LoVo (cell line): ENCODE data around the gene PCDHA1.
A peak's percentile ranks its signal among the peaks of the same experiment; 100 is the strongest.

Source experiments
- DNase-seq: peaks from one replicate; pipeline ENCODE4 v3.0.0-alpha.2; 2016; ENCODE audit warnings: low spot score

PCDHA1 gene

DNA sequence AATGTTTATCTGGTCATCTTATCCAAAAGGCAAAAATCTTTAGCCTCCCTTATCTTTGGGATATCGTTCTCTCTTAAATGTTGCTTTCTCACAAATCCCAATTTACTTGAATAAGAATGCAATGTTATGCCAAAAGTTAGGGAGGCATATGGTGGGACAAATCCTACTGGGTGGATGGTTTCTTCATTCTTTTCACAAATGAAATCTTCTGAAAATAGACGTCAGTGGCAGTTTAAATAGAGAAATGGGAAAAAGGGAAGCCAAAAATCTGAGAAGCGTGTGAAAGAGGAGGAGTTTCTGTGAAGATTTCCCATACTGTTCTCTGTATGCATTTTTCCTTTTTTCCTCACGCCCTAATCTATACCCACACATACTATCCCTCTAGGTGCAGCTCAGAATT is 137.7 kb downstream of the PCDHA1 start:
- no peak for DNase-seq

- no peak for DNase-seq
Observed at GRCh38 chr5:140925806-140926442, 140.0 kb downstream of the PCDHA1 start, which contains the start of gene PCDHAC1. PCDHAC1 (plus strand) TSS chr5:140926299; CDS start chr5:140926893, 594 bp downstream.

- no peak for DNase-seq
Observed at GRCh38 chr5:140926443-140927227, 140.7 kb downstream of the PCDHA1 start.

DNA sequence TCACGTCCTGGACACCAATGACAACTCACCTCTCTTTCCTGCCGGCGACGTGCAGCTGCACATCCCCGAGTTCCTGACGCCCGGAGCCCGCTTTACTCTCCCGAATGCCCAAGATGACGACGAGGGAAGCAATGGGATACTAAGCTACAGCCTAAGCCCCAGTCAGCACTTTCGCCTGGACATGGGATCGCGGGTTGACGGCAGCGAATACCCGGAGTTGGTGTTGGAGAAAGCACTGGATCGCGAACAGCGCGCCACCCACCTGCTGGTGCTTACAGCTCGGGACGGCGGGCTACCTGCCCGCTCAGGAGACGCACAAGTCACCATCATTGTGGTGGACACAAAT is 141.3 kb downstream of the PCDHA1 start:
- DNase-seq, result no peak

DNA sequence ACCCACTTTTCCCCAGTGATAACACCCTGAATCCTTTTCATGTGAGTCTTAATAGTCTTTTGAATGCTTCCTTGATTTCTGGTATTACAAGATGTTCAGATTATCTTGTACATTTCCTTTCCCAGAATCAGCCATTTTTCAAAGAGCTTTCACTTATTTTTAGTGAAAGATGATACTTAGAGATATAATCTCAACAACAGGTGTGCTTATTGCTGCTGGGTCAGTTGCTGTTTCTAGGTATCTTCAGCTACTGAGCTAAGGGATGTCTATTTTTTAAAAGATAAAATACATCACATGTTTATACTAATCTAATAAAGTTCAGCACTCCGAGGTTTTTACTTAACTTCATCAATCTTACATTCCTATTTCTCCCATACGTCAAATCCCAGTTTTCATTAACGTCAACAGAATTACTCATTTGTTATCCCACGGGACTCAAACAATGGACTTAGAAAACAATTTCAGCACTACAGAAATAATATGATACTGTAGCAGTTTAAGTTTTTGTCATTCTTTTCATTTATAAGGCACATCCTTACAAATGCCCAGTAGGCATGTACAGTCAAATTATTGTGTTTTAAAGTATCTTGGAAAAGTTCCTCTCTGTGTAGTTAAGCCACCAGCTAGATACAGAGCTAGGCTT is 149.1 kb downstream of the PCDHA1 start:
- DNase-seq, result no peak

GRCh38 chr5:140946578-140946977 is 160.6 kb downstream of the PCDHA1 start:
- DNase-seq, result no peak

DNA sequence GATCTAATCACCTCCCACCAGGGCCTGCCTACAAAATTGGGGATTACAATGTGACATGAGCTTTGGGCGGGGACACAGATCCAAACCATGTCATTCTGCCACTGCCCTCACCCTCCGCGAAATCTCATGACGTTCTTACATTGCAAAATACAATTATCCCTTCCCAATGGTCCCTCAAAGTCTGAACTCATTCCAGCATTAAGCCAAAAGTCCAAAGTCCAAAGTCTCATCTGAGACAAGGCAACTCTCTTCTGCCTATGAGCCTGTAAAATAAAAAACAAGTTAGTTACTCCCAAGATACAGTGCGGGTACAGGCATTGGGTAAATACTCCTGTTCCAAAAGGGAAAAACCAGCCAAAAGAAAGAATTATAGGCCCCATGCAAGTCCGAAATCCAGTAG is 165.7 kb downstream of the PCDHA1 start:
- DNase-seq, result no peak

GRCh38 chr5:140953234-140953633 is 167.3 kb downstream of the PCDHA1 start:
- no peak for DNase-seq

GRCh38 chr5:140962190-140962589 is 176.2 kb downstream of the PCDHA1 start:
- no peak for DNase-seq

DNA sequence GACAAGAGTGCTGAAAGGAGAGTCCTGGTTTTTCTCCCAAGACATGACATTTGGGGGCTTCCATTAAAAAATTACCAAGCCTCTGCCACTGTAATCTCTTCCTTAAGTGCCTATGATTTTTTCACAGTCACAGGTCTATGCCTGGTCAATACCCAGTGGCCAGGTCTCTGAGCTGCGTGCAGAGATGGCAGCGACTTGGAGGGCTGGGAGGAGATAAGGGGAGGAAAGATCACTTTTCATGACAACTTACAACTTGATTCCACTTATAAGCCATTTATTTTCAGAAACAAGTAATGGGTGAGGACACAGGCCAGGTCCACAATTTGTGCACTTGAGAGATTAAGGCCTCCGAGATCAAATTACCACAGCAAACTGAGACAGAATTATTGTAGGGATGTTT is 178.4 kb downstream of the PCDHA1 start:
- DNase-seq, result no peak

DNA sequence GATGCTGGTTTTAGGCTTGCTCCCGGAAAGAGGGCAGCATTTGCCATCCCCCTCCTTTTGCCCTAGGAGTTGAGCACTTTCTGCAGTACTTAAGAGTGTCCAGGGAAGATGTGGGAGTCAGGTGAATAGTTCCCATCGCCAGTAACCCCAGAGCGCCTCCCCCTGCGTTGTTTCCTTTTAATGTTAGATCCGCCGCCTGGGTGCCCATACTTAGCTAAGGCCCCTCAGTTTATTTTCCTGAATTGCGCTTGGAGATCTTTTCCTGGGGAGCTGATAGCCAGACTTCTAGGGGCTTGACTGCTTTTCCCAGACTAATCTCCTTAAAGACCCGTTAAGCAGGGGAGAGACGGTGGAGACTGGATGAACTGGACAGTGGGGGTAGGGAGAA is 180.0 kb downstream of the PCDHA1 start:
- DNase-seq, result no peak

GRCh38 chr5:140966293-140967225 is 180.6 kb downstream of the PCDHA1 start, which contains the start of gene PCDHAC2:
PCDHAC2 (plus strand) TSS chr5:140966476; CDS start chr5:140966767, 291 bp downstream.
- DNase-seq, result peak; percentile 29

GRCh38 chr5:140967226-140967893 is 181.4 kb downstream of the PCDHA1 start:
- no peak for DNase-seq

DNA sequence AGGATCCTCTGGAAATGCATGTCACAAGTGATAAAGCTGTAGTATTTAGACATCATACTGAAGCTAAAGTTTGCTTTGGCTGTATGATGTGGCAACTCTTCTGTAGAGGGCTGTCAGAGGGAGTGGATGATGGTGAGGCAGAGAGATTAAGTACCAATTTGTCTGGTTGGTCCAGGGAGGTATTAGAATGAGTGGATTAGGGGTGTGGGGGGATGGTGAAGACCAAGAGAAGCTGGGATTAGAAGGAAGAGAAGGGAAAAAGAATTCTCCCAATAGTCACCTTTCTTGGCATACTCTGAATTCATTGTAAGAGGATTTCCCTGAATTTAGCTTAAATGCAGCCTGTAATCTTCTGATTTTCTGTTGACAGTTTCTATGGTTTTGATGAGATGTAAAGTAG is 183.9 kb downstream of the PCDHA1 start:
- DNase-seq, result no peak

DNA sequence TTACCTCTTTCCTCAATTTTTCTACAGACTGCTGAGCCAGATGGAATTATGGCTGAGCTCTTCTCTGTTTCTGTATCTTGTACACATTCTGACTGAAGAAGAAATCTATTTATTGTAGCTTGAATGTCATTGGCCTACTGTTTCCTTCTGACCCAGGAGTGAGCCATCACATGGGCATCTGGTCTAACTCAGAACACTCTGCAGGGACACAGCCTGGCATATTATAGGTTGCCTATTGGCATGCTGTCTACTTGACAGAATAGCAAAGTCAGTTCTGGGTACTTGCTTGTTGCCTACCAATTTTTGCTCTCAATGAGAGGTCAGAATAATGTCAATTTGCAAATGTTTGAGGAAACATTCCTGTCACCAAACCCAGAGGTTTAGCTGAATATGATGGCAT is 187.6 kb downstream of the PCDHA1 start:
- DNase-seq, result no peak

DNA sequence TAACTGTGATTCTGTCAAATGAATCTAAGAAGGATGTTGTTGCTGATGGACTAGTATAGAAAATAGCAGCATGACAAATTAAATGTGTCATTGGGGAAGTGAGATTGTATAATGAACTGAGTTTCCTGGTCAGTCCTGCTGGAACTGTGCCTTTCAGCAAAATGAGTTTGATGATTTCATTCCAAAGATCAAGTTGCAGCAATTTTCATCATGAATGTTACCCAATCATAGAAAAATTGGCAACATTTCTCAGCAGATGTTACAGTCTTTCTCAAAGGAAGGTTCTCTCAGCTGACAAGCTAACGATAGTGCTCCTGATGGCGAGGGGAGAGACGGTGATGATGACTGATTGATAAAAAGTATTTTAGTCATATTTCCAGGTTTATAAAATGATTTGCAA is 191.1 kb downstream of the PCDHA1 start:
- DNase-seq, result no peak

GRCh38 chr5:140978260-140978659 is 192.3 kb downstream of the PCDHA1 start:
- DNase-seq, result no peak

DNA sequence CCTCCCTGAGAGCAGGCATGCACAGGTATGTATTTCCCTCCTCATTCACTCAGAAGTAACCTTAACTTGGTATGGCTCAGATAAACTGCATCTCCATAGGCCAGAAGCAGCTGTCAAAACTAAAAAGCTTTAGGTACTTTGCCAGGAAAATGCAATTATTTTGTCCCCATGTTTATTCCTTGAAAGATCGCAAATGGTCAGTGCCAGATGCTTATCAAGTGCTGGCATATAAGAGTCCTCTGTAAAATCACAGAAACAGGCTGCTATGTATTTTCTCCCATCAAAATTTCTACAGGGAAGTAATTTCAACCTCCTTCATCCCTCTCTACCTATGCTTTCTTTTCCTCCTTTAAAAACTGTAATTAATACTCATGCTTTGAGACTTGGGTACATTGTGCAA is 193.0 kb downstream of the PCDHA1 start:
- no peak for DNase-seq

- no peak for DNase-seq
Observed at GRCh38 chr5:140982083-140982716, 196.3 kb downstream of the PCDHA1 start.

GRCh38 chr5:140986117-140986521 is 200.2 kb downstream of the PCDHA1 start:
- no peak for DNase-seq

- no peak for DNase-seq
Observed at GRCh38 chr5:140988100-140988499, 202.2 kb downstream of the PCDHA1 start.
